Type B pancreatic cell (in vitro differentiated cells): ENCODE results near the gene DBX1. TPM values are rescaled to one million over a fixed set of nuclear protein-coding genes. Genes with fewer than 3 reads are reported as not detected.

Experiments
- DNase-seq: peaks from one replicate; pipeline ENCODE4 v3.0.0; 2021; ENCODE audit warnings: mixed read lengths; ENCODE audit not compliant: unreplicated experiment; ENCODE audit errors: extremely low spot score
- H3K27ac Mint-ChIP-seq: 2 replicates; pipeline ENCODE4 v1.8.0; 2021; ENCODE audit warnings: mild to moderate bottlenecking, mixed read lengths
- H3K27me3 Mint-ChIP-seq: 2 replicates; pipeline ENCODE4 v1.8.0; 2021; ENCODE audit warnings: mixed read lengths
- H3K36me3 Mint-ChIP-seq: 2 replicates; pipeline ENCODE4 v1.8.0; 2021; ENCODE audit warnings: mixed read lengths
- H3K4me1 Mint-ChIP-seq: one replicate; pipeline ENCODE4 v1.8.0; 2021; ENCODE audit warnings: mixed read lengths; ENCODE audit not compliant: unreplicated experiment
- H3K4me3 Mint-ChIP-seq: 2 replicates; pipeline ENCODE4 v1.8.0; 2021; ENCODE audit warnings: mild to moderate bottlenecking, mixed read lengths
- H3K9me3 Mint-ChIP-seq: 2 replicates; pipeline ENCODE4 v1.8.0; 2021; ENCODE audit warnings: mixed read lengths
- total RNA-seq: library from RNA; stranded (reverse); gene quantifications from 2 replicates; pipeline ENCODE4 v1.2.1, GENCODE V29; 2021; ENCODE audit warnings: low replicate concordance
- TF ChIP-seq, protein P1 (sequence below): fragments of 200-600 bp; sonication (generic); conservative IDR thresholded peaks from 2 replicates; pipeline ENCODE4 v1.5.0; 2021; ENCODE audit warnings: antibody characterized with exemption, mild to moderate bottlenecking

DBX1 gene
- total RNA-seq, 1 donor from 2014 or later: 0.36 TPM

- Mint-ChIP-seq H3K27ac (no peak overlapping the region), H3K4me1 (peaks cover 14% of the 10 kb centered on the region), H3K9me3 (peaks cover under 1% of the 10 kb centered on the region), H3K27me3 (peaks cover 98% of the 10 kb centered on the region), H3K36me3 (no peaks in the 10 kb centered on the region), H3K4me3 (peak overlapping the region; percentile 83)
- DNase-seq: no peak
- TF ChIP-seq, protein P1, sequence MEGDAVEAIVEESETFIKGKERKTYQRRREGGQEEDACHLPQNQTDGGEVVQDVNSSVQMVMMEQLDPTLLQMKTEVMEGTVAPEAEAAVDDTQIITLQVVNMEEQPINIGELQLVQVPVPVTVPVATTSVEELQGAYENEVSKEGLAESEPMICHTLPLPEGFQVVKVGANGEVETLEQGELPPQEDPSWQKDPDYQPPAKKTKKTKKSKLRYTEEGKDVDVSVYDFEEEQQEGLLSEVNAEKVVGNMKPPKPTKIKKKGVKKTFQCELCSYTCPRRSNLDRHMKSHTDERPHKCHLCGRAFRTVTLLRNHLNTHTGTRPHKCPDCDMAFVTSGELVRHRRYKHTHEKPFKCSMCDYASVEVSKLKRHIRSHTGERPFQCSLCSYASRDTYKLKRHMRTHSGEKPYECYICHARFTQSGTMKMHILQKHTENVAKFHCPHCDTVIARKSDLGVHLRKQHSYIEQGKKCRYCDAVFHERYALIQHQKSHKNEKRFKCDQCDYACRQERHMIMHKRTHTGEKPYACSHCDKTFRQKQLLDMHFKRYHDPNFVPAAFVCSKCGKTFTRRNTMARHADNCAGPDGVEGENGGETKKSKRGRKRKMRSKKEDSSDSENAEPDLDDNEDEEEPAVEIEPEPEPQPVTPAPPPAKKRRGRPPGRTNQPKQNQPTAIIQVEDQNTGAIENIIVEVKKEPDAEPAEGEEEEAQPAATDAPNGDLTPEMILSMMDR: no peak
These were observed 3.7 kb upstream of the DBX1 start for GRCh38 chr11:20163783-20164481.

DNA sequence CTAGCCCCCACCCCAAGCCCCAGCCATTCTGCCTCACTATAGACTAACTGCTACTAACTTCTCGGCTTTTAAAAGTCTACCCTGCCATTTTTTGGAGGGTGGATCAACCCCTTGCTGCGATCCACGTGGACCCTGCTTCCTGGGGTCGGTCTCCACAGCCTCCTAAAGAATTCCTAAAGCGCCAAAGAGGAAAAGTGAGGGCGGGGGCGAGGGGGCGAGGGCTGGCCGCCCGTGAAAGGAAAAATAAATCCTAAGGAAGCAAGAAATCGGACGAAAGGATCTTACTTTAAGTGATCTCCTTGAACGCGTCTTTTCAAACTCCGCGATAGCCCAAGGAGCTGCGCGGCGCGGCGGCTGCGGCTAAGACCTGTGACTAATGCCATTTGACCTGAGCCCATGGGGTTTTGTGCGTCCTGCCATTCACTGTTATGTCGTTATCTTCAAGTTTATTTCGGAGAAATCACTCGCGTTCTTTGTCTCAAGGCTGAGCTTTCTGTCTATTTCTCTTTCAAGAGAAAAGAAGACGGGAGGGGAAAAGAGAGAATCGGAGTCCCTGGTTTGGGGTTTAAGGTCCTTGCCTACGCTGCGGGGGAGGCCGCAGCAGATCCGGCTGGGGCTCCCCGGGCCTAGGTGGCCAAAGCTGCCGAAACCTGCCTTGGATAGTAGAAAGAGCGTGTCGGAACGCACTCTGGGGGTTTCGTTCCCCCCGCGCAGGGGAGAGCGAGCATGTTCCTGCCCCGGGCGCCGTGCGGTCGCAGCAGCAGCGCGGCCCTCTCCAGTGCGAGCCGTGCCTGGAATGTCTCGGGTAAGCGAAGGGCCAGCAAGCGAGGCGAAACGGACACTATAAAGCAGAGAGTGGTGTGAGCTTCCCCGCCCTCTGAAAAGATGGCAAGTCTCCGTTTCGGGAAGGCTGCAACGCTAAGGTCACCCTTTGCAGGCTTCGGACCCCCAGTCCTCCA lies 2.8 kb upstream of the DBX1 start:
- H3K27ac Mint-ChIP-seq: peak overlapping the region; percentile 21
- H3K4me1 Mint-ChIP-seq: peaks cover 21% of the 10 kb centered on the region
- no peaks in the 10 kb centered on the region for H3K36me3 Mint-ChIP-seq
- TF ChIP-seq, protein P1: no peak
- peaks cover 98% of the 10 kb centered on the region for H3K27me3 Mint-ChIP-seq
- H3K4me3 Mint-ChIP-seq: peak overlapping the region; percentile 83
- H3K9me3 Mint-ChIP-seq: peaks cover 4% of the 10 kb centered on the region
- no peak for DNase-seq

GRCh38 chr11:20161923-20162744 lies 1.9 kb upstream of the DBX1 start:
- DNase-seq: no peak

DNA sequence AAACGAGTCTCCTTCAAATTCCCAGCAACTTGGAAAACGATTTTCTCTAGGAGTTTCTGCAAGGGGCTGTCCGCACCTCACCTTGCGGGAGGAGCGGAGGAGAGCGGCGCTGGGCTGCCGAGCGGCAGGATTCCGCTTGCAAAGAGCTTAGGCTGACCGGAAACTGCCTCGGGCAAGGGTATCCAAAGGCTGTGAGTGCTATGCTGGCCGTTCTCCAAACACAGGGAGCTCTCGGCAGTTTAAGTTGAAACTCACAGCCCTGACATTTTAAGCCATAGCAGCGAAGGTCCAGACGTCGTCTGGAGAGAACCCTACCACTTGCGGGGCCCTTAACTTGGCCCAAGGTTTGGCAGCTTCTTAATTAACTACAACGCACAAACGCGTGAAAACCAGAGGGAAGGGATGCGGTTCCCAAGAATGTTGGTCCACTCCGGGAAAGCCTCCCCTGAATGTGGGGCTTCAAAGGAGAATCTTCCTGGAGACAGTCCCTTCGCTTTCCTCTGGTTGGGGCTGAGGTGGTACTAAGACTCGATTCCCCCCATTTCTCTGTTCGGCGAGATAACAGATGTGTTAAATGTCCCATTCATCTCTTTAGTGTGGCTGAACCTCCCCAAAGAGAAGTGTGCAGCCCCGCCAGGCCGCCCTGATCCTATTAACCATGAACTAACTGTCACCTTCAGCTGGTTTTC lies 1.1 kb upstream of the DBX1 start:
- Mint-ChIP-seq H3K27ac (no peak overlapping the region), H3K4me3 (peak overlapping the region; percentile 38)

More at GRCh38 chr11:20161923-20162744, 1.9 kb upstream of the DBX1 start:
- TF ChIP-seq, protein P1: no peak
- peak overlapping the region; percentile 27 for H3K27ac Mint-ChIP-seq
- peaks cover 98% of the 10 kb centered on the region for H3K27me3 Mint-ChIP-seq
- H3K4me3 Mint-ChIP-seq: peak overlapping the region; percentile 38
- H3K36me3 Mint-ChIP-seq: no peaks in the 10 kb centered on the region
- peaks cover 4% of the 10 kb centered on the region for H3K9me3 Mint-ChIP-seq
- H3K4me1 Mint-ChIP-seq: peaks cover 21% of the 10 kb centered on the region

More for the DNA sequence above, 1.1 kb upstream of the DBX1 start:
- Mint-ChIP-seq H3K4me1 (peaks cover 21% of the 10 kb centered on the region), H3K27me3 (peaks cover 95% of the 10 kb centered on the region), H3K9me3 (peaks cover 4% of the 10 kb centered on the region), H3K36me3 (no peaks in the 10 kb centered on the region)
- no peak for DNase-seq
- TF ChIP-seq, protein P1: no peak
